Upper lobe of left lung (tissue), 6 donors: ENCODE results near the gene RCN2. TPM values are rescaled to one million over a fixed set of nuclear protein-coding genes. Genes with fewer than 3 reads are reported as not detected.
A peak's percentile ranks its signal among the peaks of the same experiment; 100 is the strongest.
"Not testable (repeated sequence)": the region's sequence is repeated elsewhere in the genome, so short reads cannot be mapped to it uniquely, and the experiment has no call there.

ENCODE experiments used
- ATAC-seq, 2 donors: fragments of 200-7000 bp; cut with Tn5 transposase; one replicate each; pipeline ENCODE4 v1.9.1; 2022; ENCODE audit warnings: mild to moderate bottlenecking in 2 of 2, moderate library complexity in 2 of 2; ENCODE audit not compliant: low FRiP score in 2 of 2
- DNase-seq, 2 donors: peaks; one replicate each; pipeline ENCODE4 v3.0.0-alpha.2; 2019 to 2020
- H3K27ac ChIP-seq, 4 donors: fragments of 200-600 bp; sonication (generic); one replicate each; pipeline ENCODE4 v1.5.1; 2016 to 2019
- H3K27me3 ChIP-seq, 4 donors: fragments of 200-600 bp; sonication (generic); one replicate each; pipeline ENCODE4 v1.5.1; 2017 to 2019
- H3K36me3 ChIP-seq, 4 donors: fragments of 200-600 bp; sonication (generic); one replicate each; pipeline ENCODE4 v1.5.1; 2016 to 2019
- H3K4me1 ChIP-seq, 4 donors: fragments of 200-600 bp; sonication (generic); one replicate each; pipeline ENCODE4 v1.5.1; 2018 to 2019
- H3K4me3 ChIP-seq, 4 donors: fragments of 200-600 bp; sonication (generic); one replicate each; pipeline ENCODE4 v1.5.1; 2017 to 2019; ENCODE audit warnings: mild to moderate bottlenecking in 2 of 4, moderate library complexity in 1 of 4
- H3K9me3 ChIP-seq, 4 donors: fragments of 200-600 bp; sonication (generic); one replicate each; pipeline ENCODE4 v1.5.1; 2018 to 2019
- EP300 ChIP-seq, 4 donors: sonication (generic); formaldehyde crosslinking; IDR thresholded peaks; one replicate each; pipeline ENCODE4 v1.5.1; 2017; ENCODE audit warnings: antibody characterized with exemption in 4 of 4, control low read depth in 2 of 4
- POLR2A ChIP-seq, 4 donors: fragments of 450-650 bp; IDR thresholded peaks; one replicate each; pipeline ENCODE4 v1.5.1; 2016 to 2017; ENCODE audit warnings: antibody characterized with exemption in 4 of 4, mild to moderate bottlenecking in 2 of 4
- POLR2AphosphoS5 ChIP-seq, 2 donors: sonication (generic); formaldehyde crosslinking; IDR thresholded peaks; one replicate each; pipeline ENCODE4 v1.5.1; 2017; ENCODE audit warnings: antibody characterized with exemption in 2 of 2
- WGBS, 2 donors: methylation state at CpG; one replicate each; pipeline ENCODE4 v1.1.5; 2017 to 2018; 5-methylcytosine and 5-hydroxymethylcytosine counted together
- total RNA-seq, 6 donors: library from RNA; depleted of rRNA in 4 of 6; stranded (reverse); fragments of >200 nt in 4 of 6; gene quantifications; one replicate each; pipeline versions ENCODE4 v1.1.0 to v1.2.1, GENCODE V29; 2016 to 2021
- TF ChIP-seq, protein P1 (sequence below), 6 experiments: fragments of 450-650 bp in 4 of 6; fragments of 200-600 bp in 2 of 6; sonication (generic) in 2 of 6; IDR thresholded peaks; one replicate each; pipeline ENCODE4 v1.5.1; 2016 to 2019; ENCODE audit warnings: antibody characterized with exemption in 6 of 6
- donor health status: DM: no; HTN: no; CAD: no; lungs with moderate emphysema.
- donor health status: DM: no; HTN: yes; CAD: no; lungs with severe emphysema.

RCN2 gene, protein sequence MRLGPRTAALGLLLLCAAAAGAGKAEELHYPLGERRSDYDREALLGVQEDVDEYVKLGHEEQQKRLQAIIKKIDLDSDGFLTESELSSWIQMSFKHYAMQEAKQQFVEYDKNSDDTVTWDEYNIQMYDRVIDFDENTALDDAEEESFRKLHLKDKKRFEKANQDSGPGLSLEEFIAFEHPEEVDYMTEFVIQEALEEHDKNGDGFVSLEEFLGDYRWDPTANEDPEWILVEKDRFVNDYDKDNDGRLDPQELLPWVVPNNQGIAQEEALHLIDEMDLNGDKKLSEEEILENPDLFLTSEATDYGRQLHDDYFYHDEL
- total RNA-seq = 10 to 100 TPM; 17.8 to 43.9 (median 32.7) TPM

DNA sequence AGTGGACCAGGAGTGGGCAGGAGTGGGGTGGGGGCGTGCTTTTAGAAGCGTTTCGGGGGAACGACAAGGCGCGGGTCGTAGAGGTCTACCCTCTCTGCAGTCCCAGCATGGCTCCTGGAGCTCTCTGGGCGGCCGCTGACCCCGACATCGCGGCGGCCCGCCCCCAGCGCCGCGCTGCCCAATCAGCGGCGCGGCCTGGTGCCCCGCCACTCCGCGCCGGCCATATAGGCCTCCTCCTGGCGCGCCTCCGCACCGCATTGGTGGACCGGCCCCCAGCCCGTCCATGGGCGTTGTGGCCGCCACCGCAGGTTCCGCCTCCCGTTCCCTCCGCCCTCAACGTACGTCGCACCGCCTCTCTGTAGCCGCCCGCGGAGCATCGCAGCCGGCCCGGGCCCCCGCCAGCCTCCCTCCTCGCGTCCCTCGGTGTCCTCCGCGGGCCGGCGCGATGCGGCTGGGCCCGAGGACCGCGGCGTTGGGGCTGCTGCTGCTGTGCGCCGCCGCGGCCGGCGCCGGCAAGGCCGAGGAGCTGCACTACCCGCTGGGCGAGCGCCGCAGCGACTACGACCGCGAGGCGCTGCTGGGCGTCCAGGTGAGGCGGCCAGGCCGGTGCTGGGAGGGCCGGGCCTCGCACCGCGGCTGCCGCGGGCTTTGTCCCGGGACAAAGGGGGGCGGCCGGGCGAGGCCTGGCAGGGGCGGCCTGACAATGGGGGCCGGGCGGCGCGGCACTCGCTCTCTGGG is at the start of gene RCN2:
Gene RCN2 (plus strand): TSS at position 353 of the 738 bp plus-strand sequence. CDS start 93 bp downstream, at position 446.
- WGBS, 2 donors = 0 to 1% methylated on average over 15 to 26 of the region's 96 CpGs

DNA sequence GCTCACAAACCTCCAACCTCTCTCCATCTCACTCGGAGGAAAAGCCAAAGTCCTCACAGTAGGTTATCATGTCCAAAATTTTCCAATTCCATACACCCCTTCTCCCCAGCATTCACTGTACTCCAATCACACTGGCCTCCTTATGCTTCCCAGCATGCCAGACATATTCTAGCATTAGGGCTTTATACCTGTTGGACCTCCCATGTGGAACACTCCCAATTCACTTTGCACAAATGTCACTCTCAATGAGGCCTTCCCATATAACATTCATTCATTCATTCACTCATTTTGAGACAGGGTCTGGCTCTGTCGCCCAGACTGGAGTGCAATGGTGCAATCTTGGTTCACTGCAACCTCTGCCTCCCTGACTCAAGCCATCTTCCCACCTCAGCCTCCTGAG is 46.3 kb upstream of the RCN2 start:
- ATAC-seq (no peak), DNase-seq (no peak)
- H3K4me1 ChIP-seq = no peaks in the 10 kb centered on the region
- 96 to 99% methylated on average over 2 of the region's 2 CpGs for WGBS, 2 donors
- TF ChIP-seq, protein P1, sequence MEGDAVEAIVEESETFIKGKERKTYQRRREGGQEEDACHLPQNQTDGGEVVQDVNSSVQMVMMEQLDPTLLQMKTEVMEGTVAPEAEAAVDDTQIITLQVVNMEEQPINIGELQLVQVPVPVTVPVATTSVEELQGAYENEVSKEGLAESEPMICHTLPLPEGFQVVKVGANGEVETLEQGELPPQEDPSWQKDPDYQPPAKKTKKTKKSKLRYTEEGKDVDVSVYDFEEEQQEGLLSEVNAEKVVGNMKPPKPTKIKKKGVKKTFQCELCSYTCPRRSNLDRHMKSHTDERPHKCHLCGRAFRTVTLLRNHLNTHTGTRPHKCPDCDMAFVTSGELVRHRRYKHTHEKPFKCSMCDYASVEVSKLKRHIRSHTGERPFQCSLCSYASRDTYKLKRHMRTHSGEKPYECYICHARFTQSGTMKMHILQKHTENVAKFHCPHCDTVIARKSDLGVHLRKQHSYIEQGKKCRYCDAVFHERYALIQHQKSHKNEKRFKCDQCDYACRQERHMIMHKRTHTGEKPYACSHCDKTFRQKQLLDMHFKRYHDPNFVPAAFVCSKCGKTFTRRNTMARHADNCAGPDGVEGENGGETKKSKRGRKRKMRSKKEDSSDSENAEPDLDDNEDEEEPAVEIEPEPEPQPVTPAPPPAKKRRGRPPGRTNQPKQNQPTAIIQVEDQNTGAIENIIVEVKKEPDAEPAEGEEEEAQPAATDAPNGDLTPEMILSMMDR (IDR thresholded peaks at IDR 0.05) = no peak
- TF ChIP-seq POLR2A (IDR thresholded peaks at IDR 0.05) = no peak
- no peak for TF ChIP-seq POLR2AphosphoS5 (IDR thresholded peaks at IDR 0.05)
- TF ChIP-seq EP300 (IDR thresholded peaks at IDR 0.05) = no peak
- no peaks in the 10 kb centered on the region for H3K9me3 ChIP-seq
- no peak overlapping the region for H3K27ac ChIP-seq
- H3K4me3 ChIP-seq = no peak overlapping the region
- no peaks in the 10 kb centered on the region for H3K27me3 ChIP-seq
- peaks cover 0 to 22% (median 10%) of the 10 kb centered on the region in 4 donors for H3K36me3 ChIP-seq

More for the DNA sequence above, at the start of gene RCN2:
- H3K27me3 ChIP-seq = no peaks in the 10 kb centered on the region
- H3K9me3 ChIP-seq = no peaks in the 10 kb centered on the region
- peak within 1 kb of the TSS; percentile 64 to 85 (median 78) for H3K4me3 ChIP-seq
- ATAC-seq = peak; percentile 100
- TF ChIP-seq POLR2A (IDR thresholded peaks at IDR 0.05) = peak in 3 of 4 donors; percentile 58 to 97 (median 96)
- TF ChIP-seq, protein P1 (IDR thresholded peaks at IDR 0.05) = peak in 4 of 6 experiments; percentile 39 to 58 (median 41)
- TF ChIP-seq EP300 (IDR thresholded peaks at IDR 0.05) = no peak
- TF ChIP-seq POLR2AphosphoS5 (IDR thresholded peaks at IDR 0.05) = peak in 1 of 2 donors; percentile 91
- H3K36me3 ChIP-seq = peaks cover 0 to 8% (median 3%) of the 10 kb centered on the region in 4 donors
- peak; percentile 97 to 98 for DNase-seq
- peak within 1 kb of the TSS; percentile 75 to 86 (median 84) for H3K27ac ChIP-seq
- peaks cover 7 to 24% (median 12%) of the 10 kb centered on the region in 4 donors for H3K4me1 ChIP-seq

DNA sequence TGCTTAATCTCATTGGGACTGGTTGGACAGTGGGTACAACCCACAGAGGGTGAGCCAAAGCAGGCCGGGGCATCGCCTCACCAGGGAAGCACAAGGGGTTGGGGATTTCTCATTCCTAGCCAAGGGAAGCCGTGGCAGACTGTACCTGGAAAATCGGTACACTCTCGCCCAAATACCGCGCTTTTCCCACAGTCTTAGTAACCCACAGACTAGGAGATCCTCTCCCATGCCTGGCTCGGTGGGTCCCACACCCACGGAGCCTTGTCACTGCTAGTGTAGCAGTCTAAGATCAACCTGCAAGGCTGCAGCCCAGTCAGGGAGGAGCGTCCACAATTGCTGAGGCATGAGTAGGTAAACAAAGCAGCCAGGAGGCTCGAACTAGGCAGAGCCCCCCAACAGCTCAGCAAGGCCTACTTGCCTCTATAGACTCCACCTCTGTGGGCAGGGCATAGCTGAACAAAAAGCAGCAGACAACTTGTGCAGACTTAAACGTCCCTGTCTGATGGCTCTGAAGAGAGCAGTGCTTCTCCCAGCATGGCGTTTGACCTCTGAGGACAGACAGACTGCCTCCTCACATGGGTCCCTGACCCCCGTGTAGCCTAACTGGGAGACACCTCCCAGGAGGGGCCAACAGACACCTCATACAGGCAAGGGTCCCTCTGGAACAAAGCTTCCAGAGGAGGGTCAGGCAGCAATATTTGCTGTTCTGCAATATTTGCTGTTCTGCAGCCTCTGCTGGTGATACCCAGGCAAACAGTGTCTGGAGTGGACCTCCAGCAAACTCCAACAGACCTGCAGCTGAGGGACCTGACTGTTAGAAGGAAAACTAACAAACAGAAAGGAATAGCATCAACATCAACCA is 44.0 kb upstream of the RCN2 start:
- not testable (repeated sequence) for H3K9me3 ChIP-seq, H3K4me1 ChIP-seq, H3K36me3 ChIP-seq, H3K27me3 ChIP-seq, H3K27ac ChIP-seq, H3K4me3 ChIP-seq, ATAC-seq, DNase-seq
- 90 to 91% methylated on average over 14 of the region's 14 CpGs for WGBS, 2 donors

DNA sequence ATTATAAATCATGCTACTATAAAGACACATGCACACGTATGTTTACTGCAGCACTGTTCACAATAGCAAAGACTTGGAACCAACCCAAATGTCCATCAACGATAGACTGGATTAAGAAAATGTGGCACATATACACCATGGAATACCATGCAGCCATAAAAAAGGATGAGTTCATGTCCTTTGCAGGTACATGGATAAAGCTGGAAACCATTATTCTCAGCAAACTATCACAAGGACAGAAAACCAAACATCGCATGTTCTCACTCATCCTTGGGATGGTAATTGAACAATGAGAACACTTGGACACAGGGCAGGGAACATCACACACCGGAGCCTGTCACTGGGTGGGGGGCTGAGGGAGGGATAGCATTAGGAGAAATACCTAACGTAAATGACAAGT is 38.7 kb upstream of the RCN2 start:
- not testable (repeated sequence) for ATAC-seq, DNase-seq, H3K27me3 ChIP-seq, H3K36me3 ChIP-seq, H3K4me3 ChIP-seq, H3K4me1 ChIP-seq, H3K27ac ChIP-seq, H3K9me3 ChIP-seq
- 93 to 98% methylated on average over 5 of the region's 5 CpGs for WGBS, 2 donors

DNA sequence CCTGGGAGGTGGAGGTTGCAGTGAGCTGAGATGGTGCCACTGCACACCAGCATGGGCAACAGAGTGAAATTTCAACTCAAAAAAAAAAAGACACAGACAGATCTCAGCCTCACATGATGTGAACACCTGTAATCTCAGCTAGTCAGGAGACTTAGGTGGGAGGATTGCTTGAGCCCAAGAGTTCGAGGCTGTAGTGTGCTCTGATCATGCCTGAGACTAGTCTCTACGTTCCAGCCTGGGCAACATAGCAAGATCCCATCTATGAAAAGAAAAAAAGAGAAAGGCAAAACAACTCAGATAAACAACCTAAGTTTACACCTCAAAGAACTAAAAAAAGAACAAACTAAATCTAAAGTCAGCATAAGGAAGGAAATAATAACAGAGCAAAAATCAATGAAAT is 37.4 kb upstream of the RCN2 start:
- H3K9me3 ChIP-seq = no peaks in the 10 kb centered on the region
- DNase-seq = no peak
- H3K36me3 ChIP-seq = no peaks in the 10 kb centered on the region
- no peak overlapping the region for H3K4me3 ChIP-seq
- WGBS, 2 donors = 91 to 98% methylated on average over 2 of the region's 2 CpGs
- no peak overlapping the region for H3K27ac ChIP-seq
- no peaks in the 10 kb centered on the region for H3K4me1 ChIP-seq
- no peaks in the 10 kb centered on the region for H3K27me3 ChIP-seq
- ATAC-seq = no peak
- TF ChIP-seq EP300 (IDR thresholded peaks at IDR 0.05) (no peak), POLR2AphosphoS5 (IDR thresholded peaks at IDR 0.05) (no peak)

DNA sequence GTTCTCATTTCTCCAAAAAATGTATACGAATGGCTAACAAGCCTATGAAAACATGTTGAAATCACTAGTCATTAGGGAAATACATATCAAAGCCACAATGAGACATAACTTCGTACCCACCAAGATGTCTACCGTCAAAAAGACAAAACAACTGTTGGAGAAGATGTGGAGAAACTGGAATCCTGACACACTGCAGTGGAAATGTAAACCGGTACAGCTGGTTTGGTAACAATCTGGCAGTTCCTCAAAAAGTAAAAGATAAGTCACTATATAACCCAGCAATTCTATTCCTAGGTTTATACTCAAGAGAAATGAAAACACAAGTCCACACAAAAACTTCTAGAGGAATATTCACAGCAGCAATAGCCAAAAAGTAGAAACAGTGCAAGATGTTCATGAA is 33.4 kb upstream of the RCN2 start:
- ATAC-seq (no peak), DNase-seq (no peak)
- Histone ChIP-seq H3K36me3 (no peaks in the 10 kb centered on the region), H3K27ac (no peak overlapping the region), H3K4me3 (no peak overlapping the region), H3K4me1 (peaks cover 2 to 8% (median 7%) of the 10 kb centered on the region in 4 donors), H3K27me3 (no peaks in the 10 kb centered on the region), H3K9me3 (no peaks in the 10 kb centered on the region)
- TF ChIP-seq, protein P1 (IDR thresholded peaks at IDR 0.05) = no peak
- WGBS, 2 donors = 45 to 85% methylated on average over 4 of the region's 4 CpGs

DNA sequence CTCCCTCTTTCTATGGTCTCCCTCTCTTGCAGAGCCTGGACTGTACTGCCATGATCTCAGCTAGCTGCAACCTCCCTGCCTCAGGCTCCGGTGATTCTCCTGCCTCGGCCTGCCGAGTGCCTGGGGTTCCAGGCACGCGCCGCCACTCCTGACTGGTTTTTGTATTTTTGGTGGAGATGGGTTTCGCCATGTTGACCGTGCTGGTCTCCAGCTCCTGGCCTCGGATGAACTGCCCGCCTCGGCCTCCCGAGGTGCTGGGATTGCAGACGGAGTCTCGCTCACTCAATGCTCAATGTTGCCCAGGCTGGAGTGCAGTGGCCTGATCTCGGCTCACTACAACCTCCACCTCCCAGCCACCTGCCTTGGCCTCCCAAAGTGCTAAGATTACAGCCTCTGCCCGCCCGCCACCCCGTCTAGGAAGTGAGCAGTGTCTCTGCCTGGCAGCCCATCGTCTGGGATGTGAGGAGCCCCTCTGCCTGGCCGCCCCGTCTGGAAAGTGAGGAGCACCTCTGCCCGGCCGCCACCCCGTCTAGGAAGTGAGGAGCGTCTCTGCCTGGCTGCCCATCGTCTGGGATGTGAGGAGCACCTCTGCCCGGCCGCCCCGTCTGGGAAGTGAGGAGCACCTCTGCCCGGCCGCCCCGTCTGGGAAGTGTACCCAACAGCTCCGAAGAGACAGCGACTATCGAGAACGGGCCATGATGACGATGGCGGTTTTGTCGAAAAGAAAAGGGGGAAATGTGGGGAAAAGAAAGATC is 32.2 kb upstream of the RCN2 start:
- not testable (repeated sequence) for H3K36me3 ChIP-seq, H3K9me3 ChIP-seq, H3K27me3 ChIP-seq, H3K4me3 ChIP-seq, ATAC-seq, H3K27ac ChIP-seq
- peak in 1 of 2 donors; percentile 53 for DNase-seq
- 94 to 97% methylated on average over 36 to 39 of the region's 39 CpGs for WGBS, 2 donors
- H3K4me1 ChIP-seq = peaks cover 15 to 20% (median 19%) of the 10 kb centered on the region in 4 donors

DNA sequence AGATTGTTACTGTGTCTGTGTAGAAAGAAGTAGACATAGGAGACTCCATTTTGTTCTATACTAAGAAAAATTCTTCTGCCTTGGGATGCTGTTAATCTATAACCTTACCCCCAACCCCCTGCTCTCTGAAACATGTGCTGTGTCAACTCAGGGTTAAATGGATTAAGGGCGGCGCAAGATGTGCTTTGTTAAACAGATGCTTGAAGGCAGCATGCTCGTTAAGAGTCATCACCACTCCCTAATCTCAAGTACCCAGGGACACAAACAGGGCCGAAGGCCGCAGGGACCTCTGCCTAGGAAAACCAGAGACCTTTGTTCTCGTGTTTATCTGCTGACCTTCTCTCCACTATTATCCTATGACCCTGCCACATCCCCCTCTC is 31.6 kb upstream of the RCN2 start:
- ATAC-seq, H3K27me3 ChIP-seq, H3K9me3 ChIP-seq, H3K36me3 ChIP-seq, DNase-seq, H3K4me3 ChIP-seq, H3K27ac ChIP-seq: not testable (repeated sequence)
- 73 to 90% methylated on average over 2 to 3 of the region's 6 CpGs for WGBS, 2 donors
- peaks cover 18 to 23% (median 22%) of the 10 kb centered on the region in 4 donors for H3K4me1 ChIP-seq
